HG03571 (cell line): Measurements from ENCODE around the gene BABAM1.

ENCODE experiments used
- ATAC-seq: cut with Tn5 transposase; IDR thresholded peaks from one replicate; pipeline ENCODE4 v1.9.1; 2021; ENCODE audit not compliant: unreplicated experiment

BABAM1 gene

GRCh38 chr19:17321655-17322489 is 54.6 kb downstream of the BABAM1 start:
- ATAC-seq: no peak

DNA sequence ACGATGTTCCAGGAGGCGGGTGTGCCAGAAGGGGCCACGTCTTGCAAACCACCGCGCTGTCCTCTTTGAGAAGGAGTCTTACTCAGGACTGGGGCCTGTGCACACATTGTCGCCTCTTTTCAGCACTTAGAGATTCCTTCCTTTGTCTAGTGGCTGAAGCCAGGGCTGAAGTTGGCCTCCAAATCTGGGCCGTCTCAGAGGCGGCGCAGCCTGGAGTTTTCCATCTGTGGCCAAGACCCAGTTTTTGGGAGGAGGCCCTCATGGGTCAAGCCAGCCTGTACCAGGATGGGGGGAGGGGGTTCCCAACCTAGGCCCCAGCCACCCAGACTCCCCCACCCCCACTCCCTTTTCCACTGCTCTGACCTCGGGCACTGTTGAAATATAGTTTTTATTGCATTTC is 55.6 kb downstream of the BABAM1 start:
- no peak for ATAC-seq

GRCh38 chr19:17323300-17323963 is 56.2 kb downstream of the BABAM1 start:
- ATAC-seq: no peak

GRCh38 chr19:17323964-17324332 is 56.7 kb downstream of the BABAM1 start:
- no peak for ATAC-seq

GRCh38 chr19:17324357-17325114 is 57.3 kb downstream of the BABAM1 start:
- ATAC-seq: no peak

GRCh38 chr19:17325133-17325532 is 57.9 kb downstream of the BABAM1 start:
- no peak for ATAC-seq

GRCh38 chr19:17325881-17326594 is 58.8 kb downstream of the BABAM1 start:
- ATAC-seq: no peak

GRCh38 chr19:17326595-17326966 is 59.3 kb downstream of the BABAM1 start:
- no peak for ATAC-seq

DNA sequence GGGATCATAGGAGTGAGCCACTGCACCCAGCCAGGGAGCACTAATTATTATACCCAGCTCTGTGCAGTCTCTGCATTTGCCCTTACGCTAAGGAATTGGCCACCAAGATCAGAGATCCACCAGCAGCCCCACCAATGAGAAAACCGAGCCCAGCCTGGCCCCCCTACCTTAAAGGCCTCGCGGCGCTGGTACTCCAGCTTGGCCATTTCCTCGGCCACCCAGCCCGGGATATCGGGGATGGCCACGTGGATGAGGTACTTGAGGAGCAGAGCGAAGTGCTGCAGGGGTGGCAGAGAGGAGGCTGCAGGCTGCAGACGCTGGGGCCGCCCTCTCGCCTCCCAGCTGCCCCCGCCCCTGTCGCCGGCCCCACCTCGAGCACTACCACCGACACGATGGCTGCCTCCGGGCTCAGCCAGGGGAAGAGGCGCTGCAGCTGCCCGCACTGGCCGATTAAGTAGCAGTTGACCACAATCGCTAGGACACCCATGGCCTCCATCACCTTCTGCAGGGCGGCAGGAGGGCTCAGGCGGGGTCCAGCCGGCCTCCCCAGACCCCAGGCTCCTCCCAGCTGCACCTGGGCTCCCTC is 59.9 kb downstream of the BABAM1 start:
- no peak for ATAC-seq

DNA sequence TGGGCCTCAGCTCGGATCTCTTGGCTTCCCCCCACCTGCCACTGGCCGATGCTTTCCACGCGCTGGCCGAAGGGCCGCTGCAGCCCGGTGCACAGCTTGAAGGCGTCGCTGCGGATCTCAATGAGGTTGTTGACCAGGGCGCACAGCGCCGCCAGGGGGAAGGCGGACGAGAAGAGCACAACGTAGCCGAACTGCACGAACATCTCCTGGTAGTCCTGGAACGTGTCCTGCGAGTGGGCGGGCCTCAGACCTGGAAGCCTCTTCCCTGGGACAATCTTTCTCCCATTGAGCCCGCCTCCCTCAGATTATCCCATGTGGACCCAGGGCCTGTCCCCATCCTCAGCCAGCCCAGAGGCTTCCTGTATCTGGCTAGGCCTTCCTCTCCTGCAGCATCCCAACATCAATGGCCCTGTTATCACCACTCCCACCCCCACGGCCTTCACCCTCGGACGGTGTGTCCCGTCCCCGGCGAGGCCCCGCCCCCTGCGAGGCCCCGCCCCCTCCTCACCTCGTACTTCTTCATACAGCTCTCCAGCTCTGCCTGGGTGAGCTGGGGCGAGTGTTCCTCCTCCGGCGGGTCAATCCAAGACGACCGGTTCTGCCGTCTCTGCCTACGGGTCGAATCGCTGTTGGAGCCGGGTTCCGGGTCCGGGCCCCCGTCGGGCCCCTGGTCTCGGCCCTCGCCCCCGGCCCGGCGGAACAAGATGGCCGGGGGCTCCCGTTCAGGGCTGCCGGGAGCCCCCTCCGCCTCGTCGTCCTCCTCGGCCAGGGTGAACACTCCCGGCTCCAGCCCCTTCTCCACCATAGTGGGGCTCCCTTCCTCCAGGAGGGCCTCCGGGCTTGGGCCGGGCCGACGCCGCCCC is 60.6 kb downstream of the BABAM1 start:
- ATAC-seq: no peak
